ENCODE results near the gene MSLN. TPM values are rescaled to one million over a fixed set of nuclear protein-coding genes. Genes with fewer than 3 reads are reported as not detected.

The MSLN gene
- total RNA-seq, 4 donors from 2014 or later = 0.79 to 5.4 (median 2.3) TPM

GRCh38 chr16:792221-792995, 31.9 kb downstream of the MSLN start:
- intact Hi-C loops (cut with DNase I) = no loop called here
- H3K27me3 ChIP-seq = peaks cover 0 to 16% (median 0%) of the 10 kb centered on the region in 4 donors
- H3K9me3 ChIP-seq = no peaks in the 10 kb centered on the region
- TF ChIP-seq CTCF (IDR thresholded peaks at IDR 0.05) = no peak
- DNase-seq = no peak
- no peak overlapping the region for H3K27ac ChIP-seq
- H3K36me3 ChIP-seq = peaks cover 0 to 33% (median 0%) of the 10 kb centered on the region in 3 donors
- H3K4me1 ChIP-seq = peaks cover 13 to 29% (median 13%) of the 10 kb centered on the region in 3 donors
- no peak overlapping the region for H3K4me3 ChIP-seq
- WGBS, 2 donors = 100% methylated on average over 2 to 4 of the region's 46 CpGs

GRCh38 chr16:793414-793813, 32.9 kb downstream of the MSLN start:
- DNase-seq = no peak
- no CpG with 5 or more reads among the region's 8 CpGs for WGBS, 2 donors
- peaks cover 9 to 24% (median 9%) of the 10 kb centered on the region in 3 donors for H3K4me1 ChIP-seq
- no peaks in the 10 kb centered on the region for H3K9me3 ChIP-seq
- H3K36me3 ChIP-seq = peaks cover 0 to 33% (median 0%) of the 10 kb centered on the region in 3 donors
- H3K27me3 ChIP-seq = peaks cover 0 to 27% (median 0%) of the 10 kb centered on the region in 4 donors
- TF ChIP-seq CTCF (IDR thresholded peaks at IDR 0.05) (no peak), POLR2A (IDR thresholded peaks at IDR 0.05) (no peak)
- no peak overlapping the region for H3K27ac ChIP-seq
- H3K4me3 ChIP-seq = no peak overlapping the region
- intact Hi-C loops (cut with DNase I) = no loop called here

GRCh38 chr16:794091-794822, 33.7 kb downstream of the MSLN start:
- intact Hi-C loops (cut with DNase I) = no loop called here
- Histone ChIP-seq H3K4me1 (peaks cover 1 to 15% (median 3%) of the 10 kb centered on the region in 3 donors), H3K36me3 (peaks cover 0 to 33% (median 0%) of the 10 kb centered on the region in 3 donors), H3K4me3 (no peak overlapping the region), H3K27me3 (peaks cover 0 to 35% (median 2%) of the 10 kb centered on the region in 4 donors), H3K9me3 (no peaks in the 10 kb centered on the region), H3K27ac (no peak overlapping the region)
- TF ChIP-seq POLR2A (IDR thresholded peaks at IDR 0.05) = no peak
- TF ChIP-seq CTCF (IDR thresholded peaks at IDR 0.05) = no peak
- no peak for DNase-seq
- 76 to 95% methylated on average over 7 to 14 of the region's 40 CpGs for WGBS, 2 donors

- no peak for TF ChIP-seq POLR2A (IDR thresholded peaks at IDR 0.05)
- no peak for TF ChIP-seq CTCF (IDR thresholded peaks at IDR 0.05)
- DNase-seq = no peak
- peaks cover 0 to 33% (median 0%) of the 10 kb centered on the region in 3 donors for H3K36me3 ChIP-seq
- no peak overlapping the region for H3K27ac ChIP-seq
- intact Hi-C loops (cut with DNase I) = no loop called here
- no peak overlapping the region for H3K4me3 ChIP-seq
- WGBS, 2 donors = 81% methylated on average over 11 of the region's 31 CpGs; no CpG with 5 or more reads in 1 of the 2 donors
- peaks cover 3 to 42% (median 5%) of the 10 kb centered on the region in 4 donors for H3K27me3 ChIP-seq
- H3K4me1 ChIP-seq = peaks cover 0 to 13% (median 0%) of the 10 kb centered on the region in 3 donors
- no peaks in the 10 kb centered on the region for H3K9me3 ChIP-seq
These were observed 34.4 kb downstream of the MSLN start for GRCh38 chr16:794853-795466.

All from esophagus squamous epithelium (tissue), 5 donors.